SW480 (cell line): Measurements from ENCODE around the gene TMEM208.

Experiments used
- DNase-seq: peaks from one replicate; pipeline ENCODE4 v3.0.0-alpha.2; 2016; ENCODE audit warnings: low spot score

Gene TMEM208

GRCh38 chr16:67209565-67209964 is 17.4 kb upstream of the TMEM208 start:
- no peak for DNase-seq

DNA sequence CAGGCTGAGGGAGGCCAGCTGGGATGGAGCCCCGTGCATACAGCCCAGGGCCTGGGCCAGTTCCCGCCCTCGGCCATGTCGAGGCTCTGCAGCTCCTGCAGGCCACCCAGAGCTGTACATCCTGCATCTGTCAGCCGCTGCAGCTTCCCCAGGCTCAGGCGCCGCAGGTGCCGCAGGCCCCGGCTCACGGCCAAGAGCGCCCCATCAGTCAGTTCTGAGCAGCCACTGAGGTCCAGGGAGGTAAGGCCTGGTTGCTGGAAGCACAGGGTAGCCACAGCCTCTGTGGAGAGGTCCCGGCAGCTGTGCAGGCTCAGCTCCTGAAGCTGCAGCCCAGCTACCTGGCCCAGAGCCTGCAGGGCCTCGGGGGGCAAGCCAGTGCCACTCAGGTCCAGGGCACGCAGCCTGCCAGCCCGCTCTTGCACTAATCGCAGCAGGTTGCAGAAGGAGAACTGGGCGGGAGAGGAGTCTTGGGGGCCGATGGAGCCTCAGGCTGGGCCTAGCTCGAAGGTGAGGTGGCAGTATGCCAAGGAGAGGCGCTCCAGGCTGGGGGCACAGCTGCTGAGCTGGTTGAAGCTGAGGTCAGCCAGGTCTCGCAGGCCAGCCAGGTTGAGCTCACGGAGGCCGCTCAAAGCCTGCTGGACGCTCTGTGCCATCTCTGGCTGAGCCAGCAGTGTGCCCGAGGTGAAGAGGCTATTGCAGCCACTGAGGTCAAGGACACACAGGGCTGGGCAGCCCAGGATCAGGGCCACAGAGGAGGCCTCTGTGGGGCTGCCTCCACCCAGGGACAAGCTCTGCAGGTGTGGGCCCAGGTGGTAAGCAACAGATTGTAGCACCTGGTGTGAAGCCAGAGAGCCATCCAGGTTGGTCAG is 16.6 kb upstream of the TMEM208 start:
- DNase-seq, result no peak

- no peak for DNase-seq
These were observed 15.3 kb upstream of the TMEM208 start for GRCh38 chr16:67211674-67212073.

GRCh38 chr16:67212766-67213165 is 14.2 kb upstream of the TMEM208 start:
- DNase-seq, result peak; percentile 55

GRCh38 chr16:67213197-67214019 is 13.5 kb upstream of the TMEM208 start:
- no peak for DNase-seq

DNA sequence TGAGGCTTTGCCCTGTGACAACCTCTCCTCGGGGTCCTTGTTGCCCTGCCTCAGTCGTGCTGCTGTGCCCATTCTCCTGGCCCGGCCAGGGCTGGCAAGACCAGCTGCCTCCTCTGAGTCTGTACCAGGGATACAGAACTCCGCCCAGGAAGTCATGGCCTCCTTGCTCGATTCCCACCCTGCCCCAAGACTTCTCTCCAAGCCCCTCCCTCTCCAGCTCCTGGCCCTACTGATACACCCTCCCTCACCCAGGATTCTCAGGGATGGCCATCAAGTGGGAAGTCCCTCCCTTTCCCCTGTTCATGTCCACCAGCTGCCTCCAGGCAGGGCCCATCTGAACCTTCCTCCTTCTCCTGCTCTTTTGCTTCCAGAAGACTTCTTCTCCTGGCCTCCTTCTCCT is 11.2 kb upstream of the TMEM208 start:
- no peak for DNase-seq

DNA sequence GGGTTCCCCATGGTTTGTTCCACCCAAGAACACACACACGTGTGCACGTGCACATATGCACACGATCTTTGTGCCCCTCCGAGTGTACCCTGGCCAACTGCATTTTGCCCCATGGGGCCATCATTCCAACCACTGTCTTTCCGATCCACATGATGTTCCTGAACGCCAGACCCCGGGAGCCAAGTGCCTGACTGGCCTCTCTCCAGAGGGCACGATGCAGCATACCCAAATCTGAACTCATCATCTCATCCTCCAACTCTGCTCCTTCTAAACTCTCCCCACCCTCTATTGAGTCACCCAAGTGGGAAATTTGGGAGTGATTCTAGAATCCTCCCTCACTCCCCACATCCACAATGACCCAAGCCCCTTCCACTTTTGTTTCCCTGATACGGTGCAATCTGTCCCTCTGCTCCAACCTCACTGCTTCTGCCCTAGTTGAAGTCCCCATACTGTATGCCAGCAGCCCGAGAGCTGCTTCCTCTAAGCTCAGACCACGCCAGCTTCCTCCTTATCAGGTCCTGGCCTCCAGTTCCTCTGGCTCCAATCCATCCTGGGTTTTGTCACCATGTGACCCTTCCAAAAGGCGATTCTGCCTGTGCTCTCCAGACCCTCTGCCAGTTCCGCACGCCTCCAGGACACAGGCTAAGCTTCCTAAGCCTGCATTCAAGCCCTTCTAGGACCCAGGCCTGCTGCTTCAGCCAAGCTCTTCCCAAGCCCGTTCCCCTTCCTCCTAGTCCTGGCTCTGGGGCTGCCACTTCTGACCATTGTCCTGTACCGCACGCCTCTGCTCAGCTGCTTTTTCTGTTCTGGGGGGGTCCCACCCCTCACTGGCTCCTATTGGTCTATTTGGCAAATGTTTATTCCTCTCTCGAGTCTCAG is 10.1 kb upstream of the TMEM208 start:
- no peak for DNase-seq

- DNase-seq, result no peak
These were observed 2.9 kb upstream of the TMEM208 start for GRCh38 chr16:67223992-67224391.

- DNase-seq, result no peak
These were observed 581 bp upstream of the TMEM208 start for GRCh38 chr16:67226295-67226803.

- no peak for DNase-seq
These were observed 614 bp downstream of the TMEM208 start for GRCh38 chr16:67227567-67227921.

- no peak for DNase-seq
These were observed 1.3 kb downstream of the TMEM208 start for GRCh38 chr16:67228034-67228785.

DNA sequence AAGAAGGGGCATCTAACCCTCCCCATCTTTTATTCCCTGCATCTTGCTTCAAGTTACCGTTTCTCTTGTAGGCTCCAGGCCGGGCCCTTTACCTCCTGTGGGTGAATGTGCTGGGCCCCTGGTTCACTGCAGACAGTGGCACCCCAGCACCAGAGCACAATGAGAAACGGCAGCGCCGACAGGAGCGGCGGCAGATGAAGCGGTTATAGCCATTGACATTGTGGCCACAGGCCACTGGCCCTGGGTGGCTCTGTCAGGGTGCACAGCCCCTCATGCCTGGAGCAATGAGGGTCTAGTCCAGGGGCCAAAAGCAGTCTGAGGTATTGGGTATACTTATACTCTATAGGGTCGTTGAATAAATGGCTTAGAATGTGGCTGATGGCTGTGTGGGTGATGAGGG is 2.0 kb downstream of the TMEM208 start:
- DNase-seq, result no peak

GRCh38 chr16:67229906-67230808 is 3.2 kb downstream of the TMEM208 start:
- no peak for DNase-seq

DNA sequence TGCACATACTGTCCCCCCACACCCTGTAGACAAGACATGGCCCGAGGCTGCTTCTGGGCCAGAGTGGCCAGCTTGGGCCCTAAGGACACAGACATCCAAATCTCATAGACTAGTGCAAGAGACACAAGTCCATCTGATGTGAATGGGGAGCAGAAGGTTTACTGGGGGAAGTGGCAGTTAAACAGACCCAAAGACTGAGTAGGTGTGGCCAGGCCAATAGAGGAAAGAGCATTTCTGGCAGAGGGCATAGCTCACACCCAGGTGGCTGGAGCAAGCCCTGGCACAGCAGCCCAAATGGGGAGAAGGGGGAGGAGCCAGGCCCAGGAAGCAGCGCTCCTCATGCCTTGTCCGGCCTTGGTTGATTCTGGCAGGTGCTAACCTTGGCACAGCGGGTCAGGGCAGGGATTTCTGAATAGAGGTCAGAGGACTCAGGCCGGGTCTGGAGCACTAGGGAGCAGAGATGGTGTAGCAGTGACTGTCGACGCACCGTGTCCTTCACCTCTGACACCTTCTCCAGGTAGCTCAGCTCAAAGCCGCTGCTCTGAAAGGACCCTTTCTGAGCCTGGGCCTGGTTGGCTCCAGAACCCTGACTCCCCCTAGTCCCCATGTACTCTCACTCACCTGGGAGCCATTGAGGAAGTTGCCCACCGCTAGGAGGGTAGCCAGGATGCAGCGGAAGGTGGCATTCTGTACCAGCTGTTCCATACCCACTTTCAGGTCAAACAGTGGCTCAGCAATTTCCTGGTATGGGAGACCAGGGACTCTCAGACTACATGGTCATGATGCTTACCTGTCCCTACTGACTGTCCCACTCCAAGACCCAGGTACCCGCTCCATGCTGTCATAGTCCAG is 4.1 kb downstream of the TMEM208 start:
- no peak for DNase-seq

GRCh38 chr16:67233596-67233995 is 6.7 kb downstream of the TMEM208 start:
- no peak for DNase-seq

GRCh38 chr16:67234180-67234597 is 7.3 kb downstream of the TMEM208 start:
- DNase-seq, result no peak

GRCh38 chr16:67235816-67236562 is 9.1 kb downstream of the TMEM208 start:
- DNase-seq, result no peak

DNA sequence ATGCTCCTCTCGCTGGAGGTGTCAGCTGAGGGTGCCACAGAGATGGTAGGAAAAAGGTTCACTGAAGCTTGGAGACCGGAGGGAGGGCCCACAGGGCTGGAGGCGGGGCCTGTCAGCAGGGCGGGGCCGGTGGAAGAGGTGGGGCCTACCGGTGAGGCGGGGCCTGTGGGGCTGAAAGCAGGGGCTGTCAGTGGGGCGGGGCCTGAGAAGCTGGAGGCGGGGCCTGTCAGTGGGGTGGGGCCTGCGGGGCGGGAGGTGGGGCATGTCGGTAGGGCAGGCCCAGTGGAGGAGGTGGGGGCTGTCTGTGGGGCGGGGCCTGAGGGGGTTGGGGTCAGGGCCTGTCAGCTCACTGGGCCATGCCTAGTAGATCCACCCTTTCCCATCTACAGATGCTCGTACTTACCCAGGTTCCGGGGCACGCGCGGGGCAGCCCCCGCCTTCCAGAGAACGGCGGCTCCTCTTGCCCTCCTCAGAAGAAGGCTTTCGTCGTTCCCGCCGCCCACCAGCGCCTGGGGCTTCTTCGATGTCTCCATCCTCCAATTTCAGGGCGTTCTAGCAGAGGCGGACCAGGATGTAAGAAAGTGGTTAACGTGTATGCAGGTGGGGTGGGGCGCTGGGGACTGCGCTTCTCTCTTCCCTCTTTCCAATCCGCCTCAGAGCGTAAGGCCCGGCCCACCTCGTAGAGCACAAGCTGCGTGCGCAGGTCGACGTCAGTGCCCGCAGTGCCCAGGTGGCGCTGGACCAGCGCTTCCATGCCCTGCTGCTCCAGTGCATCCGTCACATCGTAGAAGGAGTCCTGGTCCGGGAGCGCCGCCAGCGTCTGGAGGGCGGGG is 9.8 kb downstream of the TMEM208 start:
- peak; percentile 35 for DNase-seq
